Measurements from ENCODE around the gene DDIT4L.

- TF ChIP-seq GATA2 (IDR thresholded peaks at IDR 0.05; ENCODE audit: low read depth, low read length): no peak
- TF ChIP-seq GATA3 (IDR thresholded peaks at IDR 0.05; ENCODE audit: low read depth, low read length): no peak
Measured at GRCh38 chr4:100184787-100185186, 5.5 kb downstream of the DDIT4L start.
